ENCODE measurements around the gene COPS9. TPM values are rescaled to one million over a fixed set of nuclear protein-coding genes. Genes with fewer than 3 reads are reported as not detected.

The COPS9 gene
- total RNA-seq, 1 experiment from 2014 or later, result 473 TPM

GRCh38 chr2:240129731-240130392, 6.2 kb downstream of the COPS9 start:
- POLR2A ChIA-PET (ENCODE audit: unreplicated experiment), result no interaction called here
- Histone ChIP-seq H3K4me1 (ENCODE audit: insufficient read depth, low read length) (peaks cover 6% of the 10 kb centered on the region), H3K27me3 (ENCODE audit: low read length) (no peaks in the 10 kb centered on the region), H3K27ac (ENCODE audit: low read length) (no peak overlapping the region), H3K4me3 (ENCODE audit: low read length) (no peak overlapping the region), H3K9me3 (ENCODE audit: low read length) (no peaks in the 10 kb centered on the region), H3K9me2 (replicated peaks; ENCODE audit: low read length) (no peaks in the 10 kb centered on the region), H3F3A (ENCODE audit: low read length, unreplicated experiment) (no peaks in the 10 kb centered on the region), H3K9ac (ENCODE audit: low read length) (no peak overlapping the region), H2AFZ (ENCODE audit: low read length) (no peak overlapping the region), H3K36me3 (ENCODE audit: low read depth, low read length) (peaks cover 22% of the 10 kb centered on the region), H3K79me2 (ENCODE audit: low read length) (peaks cover 14% of the 10 kb centered on the region), H4K20me1 (ENCODE audit: low read length) (peaks cover 4% of the 10 kb centered on the region; the same call in 1 of the 2 replicates), H3K4me2 (ENCODE audit: low read length) (no peak overlapping the region)
- intact Hi-C loops (cut with micrococcal nuclease), result no loop called here
- DNase-seq (no peak), ATAC-seq (no peak)
- CTCF ChIA-PET, result no interaction called here
- TF ChIP-seq EZH2 (IDR thresholded peaks at IDR 0.05; ENCODE audit: low read length, unreplicated experiment) (no peak), EZH2phosphoT487 (IDR thresholded peaks at IDR 0.05; ENCODE audit: borderline replicate concordance, low read length) (no peak)
- TF ChIP-seq, protein P1, sequence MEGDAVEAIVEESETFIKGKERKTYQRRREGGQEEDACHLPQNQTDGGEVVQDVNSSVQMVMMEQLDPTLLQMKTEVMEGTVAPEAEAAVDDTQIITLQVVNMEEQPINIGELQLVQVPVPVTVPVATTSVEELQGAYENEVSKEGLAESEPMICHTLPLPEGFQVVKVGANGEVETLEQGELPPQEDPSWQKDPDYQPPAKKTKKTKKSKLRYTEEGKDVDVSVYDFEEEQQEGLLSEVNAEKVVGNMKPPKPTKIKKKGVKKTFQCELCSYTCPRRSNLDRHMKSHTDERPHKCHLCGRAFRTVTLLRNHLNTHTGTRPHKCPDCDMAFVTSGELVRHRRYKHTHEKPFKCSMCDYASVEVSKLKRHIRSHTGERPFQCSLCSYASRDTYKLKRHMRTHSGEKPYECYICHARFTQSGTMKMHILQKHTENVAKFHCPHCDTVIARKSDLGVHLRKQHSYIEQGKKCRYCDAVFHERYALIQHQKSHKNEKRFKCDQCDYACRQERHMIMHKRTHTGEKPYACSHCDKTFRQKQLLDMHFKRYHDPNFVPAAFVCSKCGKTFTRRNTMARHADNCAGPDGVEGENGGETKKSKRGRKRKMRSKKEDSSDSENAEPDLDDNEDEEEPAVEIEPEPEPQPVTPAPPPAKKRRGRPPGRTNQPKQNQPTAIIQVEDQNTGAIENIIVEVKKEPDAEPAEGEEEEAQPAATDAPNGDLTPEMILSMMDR (conservative IDR thresholded peaks at IDR 0.05; ENCODE audit: low read depth, low read length), result no peak
- BruUV-seq (replicated peaks), result no TSS peak

- peaks cover under 1% of the 10 kb centered on the region; the same call in 1 of the 2 replicates for H3K4me1 ChIP-seq (ENCODE audit: insufficient read depth, low read length)
- ChIA-PET POLR2A (ENCODE audit: unreplicated experiment) (no interaction called here), CTCF (no interaction called here)
- no peaks in the 10 kb centered on the region for H3K9me2 ChIP-seq (replicated peaks; ENCODE audit: low read length)
- no peak for DNase-seq
- no peaks in the 10 kb centered on the region for H3K9me3 ChIP-seq (ENCODE audit: low read length)
- H2AFZ ChIP-seq (ENCODE audit: low read length), result no peak overlapping the region
- BruUV-seq (replicated peaks), result no TSS peak
- peaks cover 22% of the 10 kb centered on the region for H3K36me3 ChIP-seq (ENCODE audit: low read depth, low read length)
- no peak overlapping the region for H3K4me3 ChIP-seq (ENCODE audit: low read length)
- intact Hi-C loops (cut with micrococcal nuclease), result no loop called here
- no peak overlapping the region for H3K9ac ChIP-seq (ENCODE audit: low read length)
- H3K4me2 ChIP-seq (ENCODE audit: low read length), result no peak overlapping the region
- TF ChIP-seq, protein P1 (conservative IDR thresholded peaks at IDR 0.05; ENCODE audit: low read depth, low read length), result no peak
- TF ChIP-seq EZH2phosphoT487 (IDR thresholded peaks at IDR 0.05; ENCODE audit: borderline replicate concordance, low read length) (no peak), EZH2 (IDR thresholded peaks at IDR 0.05; ENCODE audit: low read length, unreplicated experiment) (no peak)
- H3F3A ChIP-seq (ENCODE audit: low read length, unreplicated experiment), result no peaks in the 10 kb centered on the region
- peaks cover 8% of the 10 kb centered on the region for H3K79me2 ChIP-seq (ENCODE audit: low read length)
- H4K20me1 ChIP-seq (ENCODE audit: low read length), result no peaks in the 10 kb centered on the region; the same call in 1 of the 2 replicates
- H3K27me3 ChIP-seq (ENCODE audit: low read length), result no peaks in the 10 kb centered on the region
- no peak for ATAC-seq
- H3K27ac ChIP-seq (ENCODE audit: low read length), result no peak overlapping the region
These were observed 6.8 kb downstream of the COPS9 start for GRCh38 chr2:240129311-240129710.

DNA sequence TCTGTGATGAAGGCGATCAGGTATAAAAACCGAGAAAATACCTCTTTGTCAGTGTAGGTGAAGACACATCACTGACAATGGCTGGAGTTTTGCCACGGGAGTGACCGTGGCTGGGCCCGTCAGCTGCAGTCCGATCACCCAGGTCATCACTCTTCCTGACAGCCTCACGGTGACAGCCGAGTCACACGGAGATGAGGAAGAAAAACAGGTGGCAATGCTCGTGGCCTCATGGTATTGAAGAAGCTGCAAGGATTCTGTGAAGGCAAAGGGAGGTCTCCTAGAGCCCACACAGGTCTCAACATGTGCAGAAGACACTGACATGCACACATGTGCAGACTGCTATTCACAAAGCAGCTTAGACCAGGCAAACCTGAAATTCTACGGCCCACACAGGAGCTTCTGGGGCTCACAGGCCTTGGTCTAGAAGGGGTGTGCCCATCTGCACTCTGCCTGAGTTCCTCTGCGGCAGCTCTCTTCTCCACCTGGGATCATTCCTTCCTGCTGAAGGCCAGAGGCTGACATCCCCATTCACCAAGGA, 7.4 kb downstream of the COPS9 start:
- no peak overlapping the region for H3K9ac ChIP-seq (ENCODE audit: low read length)
- DNase-seq (no peak), ATAC-seq (no peak)
- peaks cover 22% of the 10 kb centered on the region for H3K36me3 ChIP-seq (ENCODE audit: low read depth, low read length)
- no peaks in the 10 kb centered on the region for H3K9me3 ChIP-seq (ENCODE audit: low read length)
- H3F3A ChIP-seq (ENCODE audit: low read length, unreplicated experiment), result no peaks in the 10 kb centered on the region
- BruUV-seq (replicated peaks), result no TSS peak
- POLR2A ChIA-PET (ENCODE audit: unreplicated experiment), result no interaction called here
- no peak overlapping the region for H3K27ac ChIP-seq (ENCODE audit: low read length)
- TF ChIP-seq, protein P1 (conservative IDR thresholded peaks at IDR 0.05; ENCODE audit: low read depth, low read length), result no peak
- TF ChIP-seq EZH2 (IDR thresholded peaks at IDR 0.05; ENCODE audit: low read length, unreplicated experiment) (no peak), EZH2phosphoT487 (IDR thresholded peaks at IDR 0.05; ENCODE audit: borderline replicate concordance, low read length) (no peak)
- no peak overlapping the region for H2AFZ ChIP-seq (ENCODE audit: low read length)
- H3K27me3 ChIP-seq (ENCODE audit: low read length), result no peaks in the 10 kb centered on the region
- H4K20me1 ChIP-seq (ENCODE audit: low read length), result no peaks in the 10 kb centered on the region
- CTCF ChIA-PET, result no interaction called here
- H3K4me2 ChIP-seq (ENCODE audit: low read length), result no peak overlapping the region
- intact Hi-C loops (cut with micrococcal nuclease), result no loop called here
- H3K4me1 ChIP-seq (ENCODE audit: insufficient read depth, low read length), result no peaks in the 10 kb centered on the region
- H3K79me2 ChIP-seq (ENCODE audit: low read length), result peaks cover 2% of the 10 kb centered on the region
- no peaks in the 10 kb centered on the region for H3K9me2 ChIP-seq (replicated peaks; ENCODE audit: low read length)
- no peak overlapping the region for H3K4me3 ChIP-seq (ENCODE audit: low read length)

Data from PC-3 (cell line).